ENCODE measurements around the gene ERBB4. TPM values are rescaled to one million over a fixed set of nuclear protein-coding genes. Genes with fewer than 3 reads are reported as not detected.

ERBB4 gene
- total RNA-seq, 4 donors from 2014 or later = 0.09 to 0.67 TPM; not detected in 2

DNA sequence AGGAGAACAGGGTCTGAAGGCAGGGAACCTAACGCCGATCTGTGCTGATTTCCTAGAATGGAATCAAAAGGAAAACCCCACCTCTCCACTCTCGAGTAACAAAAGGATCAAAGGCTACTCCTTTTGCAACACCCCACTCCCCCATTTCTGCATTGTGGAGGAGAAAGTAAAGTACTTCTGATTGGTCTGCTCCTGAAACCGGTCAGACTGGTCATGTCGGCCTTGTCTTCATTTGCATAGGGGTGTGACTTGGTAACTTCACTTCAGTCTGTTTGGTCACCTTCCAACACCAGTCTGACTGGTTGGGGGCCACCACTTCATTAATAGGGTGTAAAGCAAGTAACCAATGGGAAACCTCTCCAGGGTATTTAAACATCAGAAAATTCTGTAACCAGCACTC, 771.9 kb downstream of the ERBB4 start:
- Histone ChIP-seq H3K36me3 (no peaks in the 10 kb centered on the region), H3K4me1 (no peaks in the 10 kb centered on the region), H3K9me3 (no peaks in the 10 kb centered on the region), H3K27me3 (no peaks in the 10 kb centered on the region), H3K4me3 (no peak overlapping the region), H3K27ac (no peak overlapping the region)
- DNase-seq = peak in 1 of 3 donors; percentile 49
- no peak for TF ChIP-seq CTCF (IDR thresholded peaks at IDR 0.05)
- no peak for TF ChIP-seq POLR2A (IDR thresholded peaks at IDR 0.05)

DNA sequence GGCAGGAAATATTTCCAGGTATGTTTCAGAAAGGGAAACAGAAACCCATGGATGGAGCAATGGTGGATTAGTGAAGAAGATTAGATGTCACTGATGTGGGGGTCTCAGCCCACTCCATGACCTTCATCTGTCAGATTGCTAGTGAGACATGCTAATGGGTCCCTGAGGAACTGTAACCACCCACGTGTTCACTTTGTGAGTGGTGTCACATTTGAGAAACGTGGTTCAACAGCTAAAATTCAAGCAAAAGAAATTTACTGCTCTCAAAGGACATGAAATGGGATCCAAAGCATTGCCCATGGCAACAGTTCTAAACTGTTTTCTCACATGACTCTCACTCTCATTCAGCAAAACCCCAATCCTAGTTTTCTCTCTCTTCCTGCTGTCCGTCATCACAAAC, 776.1 kb downstream of the ERBB4 start:
- no peak for DNase-seq
- no peak overlapping the region for H3K27ac ChIP-seq
- H3K4me3 ChIP-seq = no peak overlapping the region
- H3K27me3 ChIP-seq = no peaks in the 10 kb centered on the region
- H3K4me1 ChIP-seq = no peaks in the 10 kb centered on the region
- H3K36me3 ChIP-seq = no peaks in the 10 kb centered on the region
- TF ChIP-seq POLR2A (IDR thresholded peaks at IDR 0.05) = no peak
- TF ChIP-seq CTCF (IDR thresholded peaks at IDR 0.05) = no peak
- no peaks in the 10 kb centered on the region for H3K9me3 ChIP-seq

- Histone ChIP-seq H3K9me3 (no peaks in the 10 kb centered on the region), H3K4me3 (no peak overlapping the region), H3K36me3 (no peaks in the 10 kb centered on the region), H3K27ac (no peak overlapping the region), H3K4me1 (no peaks in the 10 kb centered on the region), H3K27me3 (no peaks in the 10 kb centered on the region)
- DNase-seq = no peak
- no peak for TF ChIP-seq POLR2A (IDR thresholded peaks at IDR 0.05)
- no peak for TF ChIP-seq CTCF (IDR thresholded peaks at IDR 0.05)
Observed at GRCh38 chr2:211760103-211760502, 778.5 kb downstream of the ERBB4 start.

DNA sequence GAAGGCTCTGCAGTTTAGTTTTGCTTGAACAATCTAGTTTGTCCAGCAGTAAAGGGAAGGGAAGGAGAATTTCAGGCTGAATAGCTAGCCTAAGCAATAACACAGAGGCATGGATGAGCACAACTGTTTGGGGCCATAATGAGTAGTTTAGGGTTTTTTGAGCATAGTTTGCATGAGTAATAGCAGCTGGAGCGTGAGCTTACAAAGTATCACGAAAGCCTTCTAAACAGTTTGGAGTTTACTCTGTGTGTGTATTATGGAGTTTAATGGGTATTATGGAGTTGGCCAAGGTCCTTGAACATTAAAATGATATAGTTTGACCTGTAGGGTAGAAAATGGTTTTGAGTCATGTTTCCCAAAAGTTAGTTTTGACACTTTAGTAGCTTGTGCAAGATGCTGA, 782.3 kb downstream of the ERBB4 start:
- Histone ChIP-seq H3K4me3 (no peak overlapping the region), H3K36me3 (no peaks in the 10 kb centered on the region), H3K27ac (no peak overlapping the region), H3K27me3 (no peaks in the 10 kb centered on the region), H3K4me1 (no peaks in the 10 kb centered on the region), H3K9me3 (no peaks in the 10 kb centered on the region)
- no peak for DNase-seq
- TF ChIP-seq POLR2A (IDR thresholded peaks at IDR 0.05) (no peak), CTCF (IDR thresholded peaks at IDR 0.05) (no peak)

DNA sequence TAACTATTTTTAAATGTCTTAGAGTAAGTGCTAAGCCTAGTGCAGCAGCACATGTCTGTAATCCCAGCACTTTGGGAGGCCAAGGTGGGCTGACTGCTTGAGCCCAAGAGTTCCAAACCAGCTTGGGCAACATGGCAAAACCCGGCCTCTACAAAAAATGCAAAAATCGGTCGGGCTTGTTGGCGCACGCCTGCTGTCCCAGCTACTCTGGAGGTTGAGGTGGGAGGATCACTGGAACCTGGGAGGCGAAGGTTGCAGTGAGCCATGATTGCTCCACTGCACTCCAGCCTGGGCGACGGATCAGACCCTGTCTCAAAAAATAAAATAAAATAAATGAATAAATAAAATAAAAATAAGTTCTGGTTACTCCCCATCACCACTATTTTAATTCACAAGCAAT, 783.4 kb downstream of the ERBB4 start:
- Histone ChIP-seq H3K27ac (no peak overlapping the region), H3K4me3 (no peak overlapping the region), H3K27me3 (no peaks in the 10 kb centered on the region), H3K9me3 (no peaks in the 10 kb centered on the region), H3K36me3 (no peaks in the 10 kb centered on the region), H3K4me1 (no peaks in the 10 kb centered on the region)
- TF ChIP-seq POLR2A (IDR thresholded peaks at IDR 0.05) (no peak), CTCF (IDR thresholded peaks at IDR 0.05) (no peak)
- no peak for DNase-seq

DNA sequence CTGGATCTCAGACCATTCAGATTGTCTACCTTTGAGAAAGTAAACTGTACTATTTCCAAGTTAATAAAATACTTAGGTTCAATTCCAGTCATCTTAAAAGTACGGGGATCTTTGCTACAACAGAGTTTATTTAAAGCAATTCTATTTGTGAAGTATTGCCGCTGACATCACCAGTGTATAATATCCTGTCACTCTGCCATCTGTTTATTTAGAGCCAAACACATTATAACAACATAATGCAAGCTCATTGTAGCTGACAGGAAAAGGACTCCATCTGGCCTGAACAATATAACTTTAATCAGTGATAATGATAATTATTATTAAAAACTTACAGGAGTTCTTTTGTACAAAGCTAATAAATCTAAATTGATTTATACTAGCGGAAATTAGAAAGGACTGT, 786.8 kb downstream of the ERBB4 start:
- Histone ChIP-seq H3K4me1 (no peaks in the 10 kb centered on the region), H3K4me3 (no peak overlapping the region), H3K36me3 (no peaks in the 10 kb centered on the region), H3K9me3 (no peaks in the 10 kb centered on the region), H3K27me3 (no peaks in the 10 kb centered on the region), H3K27ac (no peak overlapping the region)
- TF ChIP-seq POLR2A (IDR thresholded peaks at IDR 0.05) (no peak), CTCF (IDR thresholded peaks at IDR 0.05) (no peak)
- DNase-seq = no peak

Data from Peyer's patch (tissue), 4 donors.